Stimulated activated CD8-positive, alpha-beta memory T cell treated with anti-CD3 and anti-CD28 coated beads, Interleukin-12 subunit alpha, Interleukin-12 subunit beta, amount 100 ng/mL, for 24 hours (primary cell): ENCODE data around the gene GOLGA5.

Experiments used
- DNase-seq: peaks from one replicate; pipeline ENCODE4 v3.0.0-alpha.2; 2020; ENCODE audit errors: extremely low read depth

The GOLGA5 gene

DNA sequence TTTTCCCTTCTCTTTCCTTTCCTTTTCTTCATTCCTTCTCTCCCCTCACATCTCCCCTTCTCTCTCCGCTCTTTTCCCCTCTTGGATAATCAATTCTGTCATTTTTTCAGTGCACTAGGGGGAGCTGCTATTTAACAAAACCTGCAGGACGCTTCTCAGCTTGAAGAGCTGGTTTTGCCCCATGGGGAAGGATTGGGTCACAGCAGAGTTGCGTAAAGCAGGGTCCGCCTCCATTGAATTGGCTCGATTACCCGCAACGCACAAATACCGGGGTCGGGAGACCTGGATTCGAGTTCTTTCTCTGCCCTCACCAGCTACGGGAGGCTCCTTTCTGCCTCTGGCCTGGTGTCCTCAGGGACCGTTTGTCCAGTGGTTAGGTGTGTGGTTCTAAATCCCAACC, 86.7 kb downstream of the GOLGA5 start:
- no peak for DNase-seq

DNA sequence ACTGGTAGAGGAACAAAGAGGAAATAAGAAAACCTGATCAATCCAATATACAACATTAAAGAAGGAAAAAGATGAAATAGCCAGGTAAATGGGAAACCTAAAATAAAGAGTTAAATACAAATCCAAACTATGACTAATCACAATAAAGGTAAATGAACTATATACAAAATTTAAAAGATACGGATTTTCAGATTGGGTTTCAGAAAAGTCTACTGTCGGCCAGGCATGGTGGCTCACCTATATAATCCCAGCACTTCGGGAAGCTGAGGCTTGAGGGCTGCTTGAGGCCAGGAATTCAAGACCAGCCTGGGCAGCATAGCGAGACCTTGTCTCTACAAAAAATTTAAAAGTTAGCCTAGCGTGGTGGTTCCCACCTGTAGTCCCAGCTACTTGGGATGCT, 89.0 kb downstream of the GOLGA5 start:
- no peak for DNase-seq

DNA sequence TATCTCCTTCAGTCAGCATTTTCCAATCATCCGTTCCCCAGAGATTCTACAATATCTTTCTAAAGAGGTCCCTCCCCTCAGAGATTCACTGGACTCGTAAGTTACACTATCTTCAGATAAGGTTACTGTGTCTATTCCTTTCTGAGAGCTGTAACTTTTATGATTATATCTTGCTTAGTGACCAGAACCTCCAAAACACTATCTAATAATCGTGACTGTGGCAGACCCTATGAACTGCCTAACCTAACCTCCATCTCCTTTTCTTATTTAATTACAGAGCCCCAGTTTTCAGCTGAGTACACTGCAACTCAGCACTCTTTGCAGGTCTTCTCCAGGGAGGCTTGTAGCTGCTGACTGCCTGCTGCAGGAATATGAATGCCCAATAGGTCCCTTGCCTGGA, 90.3 kb downstream of the GOLGA5 start:
- no peak for DNase-seq

DNA sequence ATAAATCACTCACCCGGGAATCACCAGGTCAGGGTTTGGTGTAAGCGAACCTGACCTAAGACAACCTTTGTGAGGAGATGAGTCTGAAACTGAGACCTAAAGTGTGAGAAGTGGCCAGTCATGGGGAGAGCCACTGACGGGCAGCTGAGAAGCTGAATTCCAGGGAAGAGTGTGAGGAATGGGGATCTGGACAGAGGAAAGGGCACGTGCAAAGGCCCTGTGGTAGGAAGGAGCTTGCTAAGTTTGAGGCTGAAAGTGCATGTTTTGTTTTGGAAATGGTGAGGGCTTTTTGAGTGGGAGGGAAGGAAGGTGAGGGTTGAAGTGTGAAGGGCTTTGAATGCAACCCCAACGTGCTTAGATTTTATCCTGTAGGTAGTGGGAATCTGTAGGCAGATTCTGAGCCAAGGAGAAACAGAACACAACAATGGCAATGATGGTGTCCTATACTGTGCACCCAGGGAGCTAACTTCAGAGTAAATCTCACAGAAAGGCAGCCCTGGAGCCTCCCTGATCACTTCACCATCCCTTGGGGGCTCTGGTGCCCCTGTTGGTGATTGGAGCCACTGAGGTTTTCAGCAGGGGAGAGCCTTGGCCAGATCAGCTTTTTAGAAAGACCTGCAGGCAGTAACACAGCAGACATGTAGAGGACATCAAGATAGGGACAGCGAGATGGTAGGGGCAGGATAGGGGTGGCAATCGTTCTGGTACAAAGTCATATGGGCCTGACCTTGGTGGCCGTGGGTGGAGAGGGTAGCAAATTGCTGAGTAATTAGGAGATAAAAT, 91.4 kb downstream of the GOLGA5 start:
- no peak for DNase-seq

DNA sequence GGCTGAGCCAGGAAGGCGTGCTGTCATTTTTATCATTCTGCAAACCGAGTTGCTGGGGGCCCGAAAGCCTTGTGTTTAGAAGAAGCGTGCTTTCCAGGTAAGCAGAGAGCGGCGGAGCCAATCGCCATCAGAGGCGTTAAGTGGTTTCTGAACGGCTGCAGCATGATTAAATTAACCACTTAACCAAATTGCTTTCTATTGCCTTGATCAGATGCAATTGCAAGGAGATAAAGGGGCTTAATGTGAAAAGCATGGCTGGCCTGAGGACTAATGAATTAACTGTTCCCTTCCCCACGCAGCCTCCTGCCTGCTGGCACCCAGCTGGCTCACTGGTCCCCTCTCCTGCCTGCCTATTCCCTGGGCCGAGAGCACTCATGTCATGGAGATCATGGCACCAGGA, 92.2 kb downstream of the GOLGA5 start:
- no peak for DNase-seq

DNA sequence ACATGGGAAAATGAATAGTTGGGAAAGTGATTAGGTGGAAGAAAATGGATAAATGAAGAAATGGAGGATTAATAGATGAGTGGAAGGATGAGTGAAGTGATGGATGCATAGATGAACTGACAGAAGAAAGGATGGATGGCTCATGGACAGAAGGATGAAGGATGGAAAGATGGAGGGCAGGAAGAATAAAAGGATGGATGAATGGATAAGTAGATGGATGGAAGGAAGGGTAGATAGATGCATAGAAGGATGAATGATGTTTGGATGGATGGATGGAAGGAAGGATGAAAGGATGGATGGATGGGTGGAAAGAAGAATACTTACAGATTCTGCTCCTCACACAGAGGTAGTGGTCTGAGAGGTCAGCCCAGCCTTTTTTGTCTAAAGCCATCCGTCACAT, 93.1 kb downstream of the GOLGA5 start:
- no peak for DNase-seq

DNA sequence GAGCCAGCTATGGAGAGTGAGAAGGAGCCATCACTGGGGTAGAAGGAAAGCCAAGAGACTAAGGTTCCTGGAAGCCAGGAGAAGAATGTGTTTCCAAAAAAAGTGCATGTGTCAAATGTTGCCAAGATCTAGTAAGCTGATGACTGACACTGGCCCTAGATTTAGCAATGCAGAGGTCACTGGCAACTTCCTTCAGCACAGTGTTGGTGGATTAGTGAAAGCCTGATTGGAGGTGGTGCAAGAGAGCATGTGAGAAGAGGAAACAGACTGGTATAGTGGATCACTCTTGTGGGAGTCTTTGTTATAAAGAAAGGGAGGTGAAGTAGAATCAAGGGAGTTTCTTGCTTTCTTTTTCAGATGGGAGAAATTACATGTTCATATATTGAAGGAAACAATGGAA, 94.8 kb downstream of the GOLGA5 start:
- no peak for DNase-seq
